ENCODE results near the gene DLL4.

Gene DLL4

DNA sequence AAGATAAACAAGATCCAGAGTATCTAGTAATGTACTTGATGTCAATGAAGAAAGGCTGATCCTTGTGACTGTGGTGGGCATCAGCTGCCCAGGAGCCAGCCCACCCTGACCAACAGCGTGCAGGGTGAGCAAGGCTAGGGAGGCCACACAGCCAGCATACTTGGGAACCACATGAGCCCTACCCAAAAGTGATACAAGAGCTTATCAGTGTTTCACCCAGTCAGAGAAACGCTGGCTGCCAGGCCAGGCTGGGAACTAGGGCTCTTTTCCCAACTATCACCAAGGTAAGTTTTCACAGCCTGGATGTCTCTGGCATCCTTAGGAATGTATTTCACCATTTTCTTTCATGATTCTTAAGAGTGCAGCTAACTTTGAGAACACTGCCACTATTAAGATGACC is 49.0 kb downstream of the DLL4 start:
- no peak overlapping the region for H3K4me3 ChIP-seq (ENCODE audit: insufficient read depth, low read depth, low read length)
- no peaks in the 10 kb centered on the region for H3K27me3 ChIP-seq (ENCODE audit: control insufficient read depth, insufficient read depth, low read length, poor library complexity, severe bottlenecking)
- peaks cover 27% of the 10 kb centered on the region for H3K36me3 ChIP-seq (ENCODE audit: control insufficient read depth, insufficient read depth, low read length)
- H3K9me3 ChIP-seq (ENCODE audit: control insufficient read depth, low read length): no peaks in the 10 kb centered on the region
- no peaks in the 10 kb centered on the region for H3K4me1 ChIP-seq (ENCODE audit: control insufficient read depth, insufficient read depth, low read length)
- WGBS, 2 experiments: 94 to 97% methylated on average over 2 of the region's 2 CpGs
- no peak overlapping the region for H3K27ac ChIP-seq (ENCODE audit: insufficient read depth, low read depth, low read length, poor library complexity, severe bottlenecking)

GRCh38 chr15:40978562-40978961 is 49.4 kb downstream of the DLL4 start:
- H3K4me1 ChIP-seq (ENCODE audit: control insufficient read depth, insufficient read depth, low read length): no peaks in the 10 kb centered on the region
- WGBS, 2 experiments: 94 to 96% methylated on average over 4 of the region's 4 CpGs
- H3K27me3 ChIP-seq (ENCODE audit: control insufficient read depth, insufficient read depth, low read length, poor library complexity, severe bottlenecking): no peaks in the 10 kb centered on the region
- no peak overlapping the region for H3K27ac ChIP-seq (ENCODE audit: insufficient read depth, low read depth, low read length, poor library complexity, severe bottlenecking)
- H3K9me3 ChIP-seq (ENCODE audit: control insufficient read depth, low read length): no peaks in the 10 kb centered on the region
- H3K36me3 ChIP-seq (ENCODE audit: control insufficient read depth, insufficient read depth, low read length): peaks cover 31% of the 10 kb centered on the region
- no peak overlapping the region for H3K4me3 ChIP-seq (ENCODE audit: insufficient read depth, low read depth, low read length)

DNA sequence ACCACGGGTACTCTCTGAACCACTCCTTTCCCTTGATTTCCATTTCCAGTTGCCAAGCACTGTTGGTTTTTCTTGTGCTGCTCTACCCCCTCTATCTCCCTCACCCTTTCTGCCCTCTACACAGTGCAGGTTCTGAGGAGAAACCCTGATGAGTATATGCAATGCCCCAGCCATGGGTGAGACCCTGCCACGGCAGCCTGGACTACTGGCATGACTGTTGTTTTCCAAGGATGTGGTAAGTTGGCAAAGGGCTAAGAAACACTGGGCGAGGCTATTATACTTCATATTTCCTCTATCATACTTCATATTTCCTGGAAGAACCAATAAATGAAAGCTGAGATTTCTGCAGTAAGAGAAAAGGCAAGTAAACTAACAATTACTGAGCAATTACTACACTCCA is 52.0 kb downstream of the DLL4 start:
- H3K36me3 ChIP-seq (ENCODE audit: control insufficient read depth, insufficient read depth, low read length): peaks cover 49% of the 10 kb centered on the region
- H3K4me1 ChIP-seq (ENCODE audit: control insufficient read depth, insufficient read depth, low read length): no peaks in the 10 kb centered on the region
- 89 to 94% methylated on average over 3 of the region's 3 CpGs for WGBS, 2 experiments
- no peak overlapping the region for H3K27ac ChIP-seq (ENCODE audit: insufficient read depth, low read depth, low read length, poor library complexity, severe bottlenecking)
- H3K27me3 ChIP-seq (ENCODE audit: control insufficient read depth, insufficient read depth, low read length, poor library complexity, severe bottlenecking): no peaks in the 10 kb centered on the region
- no peaks in the 10 kb centered on the region for H3K9me3 ChIP-seq (ENCODE audit: control insufficient read depth, low read length)
- H3K4me3 ChIP-seq (ENCODE audit: insufficient read depth, low read depth, low read length): no peak overlapping the region

DNA sequence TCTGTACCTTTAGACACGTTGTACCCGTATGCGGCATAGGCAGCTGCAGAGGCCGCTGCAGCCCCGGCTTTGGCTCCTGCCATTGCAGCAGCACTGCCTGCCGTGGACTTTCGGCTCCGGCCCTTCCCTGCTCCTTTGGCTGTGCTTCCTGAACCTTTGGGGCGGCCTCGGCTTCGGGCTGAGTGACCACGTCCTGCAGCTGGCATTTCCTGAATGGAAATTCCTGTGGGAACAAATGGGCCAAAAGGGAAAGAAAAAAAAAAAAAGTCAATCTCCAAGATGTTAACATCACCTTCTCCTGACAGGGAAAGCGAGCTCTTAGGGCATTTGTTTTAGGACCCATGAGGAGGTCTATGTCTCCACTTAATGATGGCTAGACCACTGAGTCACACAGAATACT is 53.7 kb downstream of the DLL4 start:
- Histone ChIP-seq H3K4me3 (ENCODE audit: insufficient read depth, low read depth, low read length) (no peak overlapping the region), H3K4me1 (ENCODE audit: control insufficient read depth, insufficient read depth, low read length) (no peaks in the 10 kb centered on the region), H3K27me3 (ENCODE audit: control insufficient read depth, insufficient read depth, low read length, poor library complexity, severe bottlenecking) (no peaks in the 10 kb centered on the region), H3K9me3 (ENCODE audit: control insufficient read depth, low read length) (no peaks in the 10 kb centered on the region), H3K27ac (ENCODE audit: insufficient read depth, low read depth, low read length, poor library complexity, severe bottlenecking) (no peak overlapping the region), H3K36me3 (ENCODE audit: control insufficient read depth, insufficient read depth, low read length) (peaks cover 47% of the 10 kb centered on the region)
- 96% methylated on average over 13 of the region's 13 CpGs for WGBS, 2 experiments

- Histone ChIP-seq H3K27ac (ENCODE audit: insufficient read depth, low read depth, low read length, poor library complexity, severe bottlenecking) (no peak overlapping the region), H3K36me3 (ENCODE audit: control insufficient read depth, insufficient read depth, low read length) (peaks cover 42% of the 10 kb centered on the region), H3K9me3 (ENCODE audit: control insufficient read depth, low read length) (no peaks in the 10 kb centered on the region), H3K4me3 (ENCODE audit: insufficient read depth, low read depth, low read length) (no peak overlapping the region), H3K4me1 (ENCODE audit: control insufficient read depth, insufficient read depth, low read length) (no peaks in the 10 kb centered on the region), H3K27me3 (ENCODE audit: control insufficient read depth, insufficient read depth, low read length, poor library complexity, severe bottlenecking) (no peaks in the 10 kb centered on the region)
- WGBS, 2 experiments: 93 to 96% methylated on average over 4 to 5 of the region's 5 CpGs
Measured at GRCh38 chr15:40984406-40984805, 55.3 kb downstream of the DLL4 start.

DNA sequence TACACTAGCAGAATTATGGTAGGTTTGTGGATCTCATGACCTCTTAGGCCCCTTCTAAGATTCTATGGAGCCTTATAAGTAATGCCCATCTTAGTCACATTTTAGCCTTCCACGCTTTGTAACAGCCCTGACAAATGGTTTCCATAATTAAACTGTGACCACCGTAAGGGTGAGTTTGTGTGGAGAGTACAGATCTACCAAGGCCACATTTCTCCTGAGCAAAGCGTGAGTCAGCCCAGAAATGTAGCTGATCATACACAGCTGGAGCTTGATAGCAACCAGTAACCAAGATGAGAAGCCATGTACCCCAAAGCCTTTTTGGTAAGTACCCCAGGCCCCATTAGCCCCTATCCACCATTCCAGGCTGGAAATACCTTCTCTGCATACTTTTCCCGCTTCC is 55.8 kb downstream of the DLL4 start:
- Histone ChIP-seq H3K27ac (ENCODE audit: insufficient read depth, low read depth, low read length, poor library complexity, severe bottlenecking) (no peak overlapping the region), H3K4me1 (ENCODE audit: control insufficient read depth, insufficient read depth, low read length) (no peaks in the 10 kb centered on the region), H3K27me3 (ENCODE audit: control insufficient read depth, insufficient read depth, low read length, poor library complexity, severe bottlenecking) (no peaks in the 10 kb centered on the region), H3K4me3 (ENCODE audit: insufficient read depth, low read depth, low read length) (no peak overlapping the region), H3K9me3 (ENCODE audit: control insufficient read depth, low read length) (no peaks in the 10 kb centered on the region), H3K36me3 (ENCODE audit: control insufficient read depth, insufficient read depth, low read length) (peaks cover 40% of the 10 kb centered on the region)
- 95 to 96% methylated on average over 4 of the region's 4 CpGs for WGBS, 2 experiments

- Histone ChIP-seq H3K9me3 (ENCODE audit: control insufficient read depth, low read length) (no peaks in the 10 kb centered on the region), H3K27me3 (ENCODE audit: control insufficient read depth, insufficient read depth, low read length, poor library complexity, severe bottlenecking) (no peaks in the 10 kb centered on the region), H3K4me3 (ENCODE audit: insufficient read depth, low read depth, low read length) (no peak overlapping the region), H3K36me3 (ENCODE audit: control insufficient read depth, insufficient read depth, low read length) (peaks cover 40% of the 10 kb centered on the region), H3K4me1 (ENCODE audit: control insufficient read depth, insufficient read depth, low read length) (no peaks in the 10 kb centered on the region), H3K27ac (ENCODE audit: insufficient read depth, low read depth, low read length, poor library complexity, severe bottlenecking) (no peak overlapping the region)
- WGBS, 2 experiments: 95% methylated on average over 6 of the region's 6 CpGs
Measured at GRCh38 chr15:40985541-40986330, 56.6 kb downstream of the DLL4 start.

DNA sequence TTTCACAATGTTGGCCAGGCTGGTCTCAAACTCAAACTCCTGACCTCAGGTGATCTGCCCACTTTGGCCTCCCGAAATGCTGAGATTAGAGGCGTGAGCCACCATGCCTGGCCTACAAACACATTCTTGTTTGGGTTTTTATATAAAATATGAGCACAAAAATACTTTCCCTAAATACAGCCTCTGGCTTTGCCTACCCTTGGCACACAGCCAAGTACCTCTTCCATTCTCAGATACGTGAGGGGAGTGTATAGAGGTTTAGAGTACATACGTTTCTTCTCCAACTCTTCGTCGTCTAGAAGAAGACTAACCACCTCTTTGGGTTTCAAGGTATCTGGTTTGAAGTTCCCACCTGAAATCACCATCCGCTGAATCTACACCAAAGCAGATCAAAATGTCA is 57.7 kb downstream of the DLL4 start:
- Histone ChIP-seq H3K36me3 (ENCODE audit: control insufficient read depth, insufficient read depth, low read length) (peaks cover 34% of the 10 kb centered on the region), H3K4me3 (ENCODE audit: insufficient read depth, low read depth, low read length) (no peak overlapping the region), H3K27ac (ENCODE audit: insufficient read depth, low read depth, low read length, poor library complexity, severe bottlenecking) (no peak overlapping the region), H3K4me1 (ENCODE audit: control insufficient read depth, insufficient read depth, low read length) (no peaks in the 10 kb centered on the region), H3K9me3 (ENCODE audit: control insufficient read depth, low read length) (no peaks in the 10 kb centered on the region), H3K27me3 (ENCODE audit: control insufficient read depth, insufficient read depth, low read length, poor library complexity, severe bottlenecking) (no peaks in the 10 kb centered on the region)
- WGBS, 2 experiments: 96 to 98% methylated on average over 7 of the region's 7 CpGs

GRCh38 chr15:40988156-40988555 is 59.0 kb downstream of the DLL4 start:
- Histone ChIP-seq H3K36me3 (ENCODE audit: control insufficient read depth, insufficient read depth, low read length) (peaks cover 22% of the 10 kb centered on the region), H3K9me3 (ENCODE audit: control insufficient read depth, low read length) (no peaks in the 10 kb centered on the region), H3K27me3 (ENCODE audit: control insufficient read depth, insufficient read depth, low read length, poor library complexity, severe bottlenecking) (no peaks in the 10 kb centered on the region), H3K27ac (ENCODE audit: insufficient read depth, low read depth, low read length, poor library complexity, severe bottlenecking) (no peak overlapping the region), H3K4me1 (ENCODE audit: control insufficient read depth, insufficient read depth, low read length) (no peaks in the 10 kb centered on the region), H3K4me3 (ENCODE audit: insufficient read depth, low read depth, low read length) (no peak overlapping the region)
- 95 to 98% methylated on average over 1 to 3 of the region's 4 CpGs for WGBS, 2 experiments

Measured in ectodermal cell (in vitro differentiated cells).